ENCODE data around the gene MSX2.
A peak's percentile ranks its signal among the peaks of the same experiment; 100 is the strongest.

DNA sequence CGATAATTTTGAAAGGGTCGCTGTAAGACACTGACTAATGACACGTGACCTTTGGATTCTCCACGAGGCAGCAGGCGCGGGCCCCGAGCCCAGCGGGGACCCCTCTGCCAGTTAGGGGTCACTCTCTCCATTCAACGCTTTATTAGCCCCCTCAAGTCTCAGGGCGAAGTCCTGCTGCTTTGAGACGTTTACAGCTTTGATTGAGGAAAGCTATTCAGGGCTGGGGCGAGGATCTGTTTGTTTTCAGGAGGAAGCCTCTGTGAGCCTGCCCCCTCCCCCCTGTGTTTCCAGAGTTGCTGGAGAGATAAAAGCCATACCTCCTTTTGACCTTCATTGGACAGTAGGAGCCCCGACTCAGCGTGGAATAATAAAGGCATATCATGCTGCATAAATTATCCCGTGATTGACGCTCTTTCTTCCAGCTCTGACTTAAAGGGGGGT lies 31.4 kb upstream of the MSX2 start:
- TF ChIP-seq, protein P1, sequence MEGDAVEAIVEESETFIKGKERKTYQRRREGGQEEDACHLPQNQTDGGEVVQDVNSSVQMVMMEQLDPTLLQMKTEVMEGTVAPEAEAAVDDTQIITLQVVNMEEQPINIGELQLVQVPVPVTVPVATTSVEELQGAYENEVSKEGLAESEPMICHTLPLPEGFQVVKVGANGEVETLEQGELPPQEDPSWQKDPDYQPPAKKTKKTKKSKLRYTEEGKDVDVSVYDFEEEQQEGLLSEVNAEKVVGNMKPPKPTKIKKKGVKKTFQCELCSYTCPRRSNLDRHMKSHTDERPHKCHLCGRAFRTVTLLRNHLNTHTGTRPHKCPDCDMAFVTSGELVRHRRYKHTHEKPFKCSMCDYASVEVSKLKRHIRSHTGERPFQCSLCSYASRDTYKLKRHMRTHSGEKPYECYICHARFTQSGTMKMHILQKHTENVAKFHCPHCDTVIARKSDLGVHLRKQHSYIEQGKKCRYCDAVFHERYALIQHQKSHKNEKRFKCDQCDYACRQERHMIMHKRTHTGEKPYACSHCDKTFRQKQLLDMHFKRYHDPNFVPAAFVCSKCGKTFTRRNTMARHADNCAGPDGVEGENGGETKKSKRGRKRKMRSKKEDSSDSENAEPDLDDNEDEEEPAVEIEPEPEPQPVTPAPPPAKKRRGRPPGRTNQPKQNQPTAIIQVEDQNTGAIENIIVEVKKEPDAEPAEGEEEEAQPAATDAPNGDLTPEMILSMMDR (conservative IDR thresholded peaks at IDR 0.05; ENCODE audit: low read depth, low read length) = no peak
- peak; percentile 58 for TF ChIP-seq EZH2 (IDR thresholded peaks at IDR 0.05; ENCODE audit: borderline replicate concordance, low read depth, low read length, poor library complexity, severe bottlenecking)

Measured in A673 (cell line).